ENCODE data around the gene GDI1.

The GDI1 gene

DNA sequence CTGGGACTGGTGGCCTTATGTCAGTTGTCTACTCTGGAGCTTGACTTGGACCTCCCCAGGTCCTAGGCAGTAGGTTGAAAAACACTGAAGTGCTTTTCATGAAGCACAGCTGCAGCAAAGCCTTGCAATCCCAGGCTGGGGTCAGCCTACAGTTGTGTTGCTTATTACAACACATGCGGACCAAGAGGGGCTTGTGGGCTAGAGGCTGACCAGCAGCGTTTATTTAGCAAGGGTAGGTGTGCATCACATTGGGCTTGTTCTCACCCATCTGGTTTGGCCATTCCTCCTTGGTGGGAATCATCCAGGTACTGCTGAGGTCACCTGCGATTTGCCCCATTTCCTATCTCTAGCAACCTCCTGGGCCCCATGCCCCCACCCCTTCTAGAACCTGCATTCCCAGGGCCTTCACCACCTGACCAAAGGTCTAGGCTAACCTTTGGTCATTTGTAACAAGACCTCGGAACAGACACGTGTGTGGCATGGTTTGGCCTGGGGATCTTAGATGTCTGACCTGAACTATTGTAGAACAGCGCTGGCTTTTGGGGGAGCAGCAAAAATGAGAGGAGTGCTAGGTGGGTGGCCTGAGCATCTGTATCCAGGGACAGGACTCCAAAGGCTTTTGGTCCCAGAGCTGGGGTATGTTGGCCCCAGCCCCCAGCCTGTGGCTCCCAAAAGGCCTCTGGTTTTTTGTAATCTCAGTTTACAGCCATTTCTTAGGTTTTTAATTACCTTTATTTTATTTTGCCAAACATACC lies 35.7 kb upstream of the GDI1 start:
- H3K4me1 ChIP-seq (ENCODE audit: control insufficient read depth, insufficient read depth, low read length) = no peaks in the 10 kb centered on the region
- ChIA-PET POLR2A (interaction anchor here (0.6 to 6.5 kb wide), 5 partner anchors 9 to 57 kb away, joined by 3 to 57 read pairs (median 4); partner anchors contain the start of genes DNASE1L1, PLXNA3 and TAFAZZIN), CTCF (interaction anchor here (0.5 to 0.7 kb wide), 2 partner anchors 126 to 852 kb away, joined by 3 read pairs; no protein-coding TSS in a partner anchor)
- peaks cover 0 to 44% of the 10 kb centered on the region in 2 experiments; a peak in 1 of 3 replicates for H3K36me3 ChIP-seq (ENCODE audit: control insufficient read depth in 2 of 2, insufficient read depth in 1 of 2, low read length in 2 of 2)
- no peak overlapping the region for H3K4me3 ChIP-seq (ENCODE audit: low read depth, low read length)
- no peak for TF ChIP-seq ZNF423 (tag by site-specific recombination; IDR thresholded peaks at IDR 0.05)
- TF ChIP-seq, protein P1, sequence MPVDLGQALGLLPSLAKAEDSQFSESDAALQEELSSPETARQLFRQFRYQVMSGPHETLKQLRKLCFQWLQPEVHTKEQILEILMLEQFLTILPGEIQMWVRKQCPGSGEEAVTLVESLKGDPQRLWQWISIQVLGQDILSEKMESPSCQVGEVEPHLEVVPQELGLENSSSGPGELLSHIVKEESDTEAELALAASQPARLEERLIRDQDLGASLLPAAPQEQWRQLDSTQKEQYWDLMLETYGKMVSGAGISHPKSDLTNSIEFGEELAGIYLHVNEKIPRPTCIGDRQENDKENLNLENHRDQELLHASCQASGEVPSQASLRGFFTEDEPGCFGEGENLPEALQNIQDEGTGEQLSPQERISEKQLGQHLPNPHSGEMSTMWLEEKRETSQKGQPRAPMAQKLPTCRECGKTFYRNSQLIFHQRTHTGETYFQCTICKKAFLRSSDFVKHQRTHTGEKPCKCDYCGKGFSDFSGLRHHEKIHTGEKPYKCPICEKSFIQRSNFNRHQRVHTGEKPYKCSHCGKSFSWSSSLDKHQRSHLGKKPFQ (tag by site-specific recombination; IDR thresholded peaks at IDR 0.05) = peak; percentile 82; the same call in 1 of the 2 replicates
- TF ChIP-seq ZEB2 (tag by site-specific recombination; IDR thresholded peaks at IDR 0.05) = 0 out of 2 replicates have a peak, but pooled peaks have one; percentile 11
- TF ChIP-seq ZNF514 (tag by site-specific recombination; IDR thresholded peaks at IDR 0.05) = no peak
- no peak for TF ChIP-seq REPIN1 (tag by site-specific recombination; IDR thresholded peaks at IDR 0.05; ENCODE audit: low read depth)
- peak; percentile 63; the same call in 1 of the 2 replicates for TF ChIP-seq ZNF600 (tag by site-specific recombination; IDR thresholded peaks at IDR 0.05)
- TF ChIP-seq ZNF2 (tag by site-specific recombination; IDR thresholded peaks at IDR 0.05) = 0 out of 2 replicates have a peak, but pooled peaks have one; percentile 20
- TF ChIP-seq, protein P2, sequence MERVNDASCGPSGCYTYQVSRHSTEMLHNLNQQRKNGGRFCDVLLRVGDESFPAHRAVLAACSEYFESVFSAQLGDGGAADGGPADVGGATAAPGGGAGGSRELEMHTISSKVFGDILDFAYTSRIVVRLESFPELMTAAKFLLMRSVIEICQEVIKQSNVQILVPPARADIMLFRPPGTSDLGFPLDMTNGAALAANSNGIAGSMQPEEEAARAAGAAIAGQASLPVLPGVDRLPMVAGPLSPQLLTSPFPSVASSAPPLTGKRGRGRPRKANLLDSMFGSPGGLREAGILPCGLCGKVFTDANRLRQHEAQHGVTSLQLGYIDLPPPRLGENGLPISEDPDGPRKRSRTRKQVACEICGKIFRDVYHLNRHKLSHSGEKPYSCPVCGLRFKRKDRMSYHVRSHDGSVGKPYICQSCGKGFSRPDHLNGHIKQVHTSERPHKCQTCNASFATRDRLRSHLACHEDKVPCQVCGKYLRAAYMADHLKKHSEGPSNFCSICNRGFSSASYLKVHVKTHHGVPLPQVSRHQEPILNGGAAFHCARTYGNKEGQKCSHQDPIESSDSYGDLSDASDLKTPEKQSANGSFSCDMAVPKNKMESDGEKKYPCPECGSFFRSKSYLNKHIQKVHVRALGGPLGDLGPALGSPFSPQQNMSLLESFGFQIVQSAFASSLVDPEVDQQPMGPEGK (tag by site-specific recombination; IDR thresholded peaks at IDR 0.05) = peak; percentile 26; the same call in 1 of the 2 replicates
- TF ChIP-seq ZNF121 (tag by site-specific recombination; IDR thresholded peaks at IDR 0.05) = no peak
- TF ChIP-seq ZNF629 (tag by site-specific recombination; IDR thresholded peaks at IDR 0.05) = no peak
- no peak overlapping the region for H3K27ac ChIP-seq (ENCODE audit: extremely low read depth, low read depth, low read length)
- H3K9me3 ChIP-seq (ENCODE audit: control insufficient read depth, insufficient read depth, low read depth, low read length) = no peaks in the 10 kb centered on the region

DNA sequence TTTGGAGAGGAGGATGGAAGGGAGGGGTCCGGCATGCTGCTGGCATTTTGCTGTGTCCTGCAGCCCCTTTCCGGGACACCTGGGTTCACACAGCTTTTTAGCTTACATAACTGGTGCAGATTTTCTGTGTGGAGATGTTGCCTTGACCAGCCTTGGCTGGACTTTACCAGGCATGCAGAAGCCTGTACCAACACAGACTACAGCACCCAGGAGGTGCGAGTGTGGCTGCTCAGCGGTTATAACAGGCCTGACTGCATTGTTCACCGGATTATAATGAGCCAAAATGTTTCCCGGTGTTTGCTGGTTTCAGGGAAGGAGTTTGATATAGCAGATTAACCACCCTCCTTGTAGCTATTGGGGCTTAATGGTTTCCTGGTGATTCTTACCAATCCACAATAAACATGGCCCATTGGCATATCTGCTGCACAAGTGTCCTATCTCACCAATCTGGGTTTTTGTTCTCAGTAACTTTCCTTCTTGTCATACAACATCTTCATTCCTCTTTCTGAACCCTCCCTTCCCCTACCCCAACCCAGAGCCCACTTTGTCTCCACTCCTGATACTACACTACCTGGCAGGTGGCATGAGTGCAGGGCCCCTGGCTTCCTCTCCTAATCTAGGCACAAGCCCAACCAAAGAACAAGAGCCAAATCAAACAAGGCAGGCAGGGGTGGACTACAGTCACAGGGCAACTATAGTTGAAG lies 34.9 kb upstream of the GDI1 start:
- Histone ChIP-seq H3K27ac (ENCODE audit: extremely low read depth, low read depth, low read length) (no peak overlapping the region), H3K36me3 (ENCODE audit: control insufficient read depth in 2 of 2, insufficient read depth in 1 of 2, low read length in 2 of 2) (peaks cover 0 to 44% of the 10 kb centered on the region in 2 experiments; a peak in 1 of 3 replicates), H3K4me3 (ENCODE audit: low read depth, low read length) (no peak overlapping the region), H3K4me1 (ENCODE audit: control insufficient read depth, insufficient read depth, low read length) (no peaks in the 10 kb centered on the region), H3K9me3 (ENCODE audit: control insufficient read depth, insufficient read depth, low read depth, low read length) (no peaks in the 10 kb centered on the region)
- POLR2A ChIA-PET = interaction anchor here (0.6 to 6.5 kb wide), 6 partner anchors 8 to 56 kb away, joined by 3 to 57 read pairs (median 4); partner anchors contain the start of genes DNASE1L1, PLXNA3 and TAFAZZIN
- TF ChIP-seq, protein P3, sequence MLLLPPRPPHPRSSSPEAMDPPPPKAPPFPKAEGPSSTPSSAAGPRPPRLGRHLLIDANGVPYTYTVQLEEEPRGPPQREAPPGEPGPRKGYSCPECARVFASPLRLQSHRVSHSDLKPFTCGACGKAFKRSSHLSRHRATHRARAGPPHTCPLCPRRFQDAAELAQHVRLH (tag by site-specific recombination; IDR thresholded peaks at IDR 0.05) = no peak
- TF ChIP-seq, protein P4, sequence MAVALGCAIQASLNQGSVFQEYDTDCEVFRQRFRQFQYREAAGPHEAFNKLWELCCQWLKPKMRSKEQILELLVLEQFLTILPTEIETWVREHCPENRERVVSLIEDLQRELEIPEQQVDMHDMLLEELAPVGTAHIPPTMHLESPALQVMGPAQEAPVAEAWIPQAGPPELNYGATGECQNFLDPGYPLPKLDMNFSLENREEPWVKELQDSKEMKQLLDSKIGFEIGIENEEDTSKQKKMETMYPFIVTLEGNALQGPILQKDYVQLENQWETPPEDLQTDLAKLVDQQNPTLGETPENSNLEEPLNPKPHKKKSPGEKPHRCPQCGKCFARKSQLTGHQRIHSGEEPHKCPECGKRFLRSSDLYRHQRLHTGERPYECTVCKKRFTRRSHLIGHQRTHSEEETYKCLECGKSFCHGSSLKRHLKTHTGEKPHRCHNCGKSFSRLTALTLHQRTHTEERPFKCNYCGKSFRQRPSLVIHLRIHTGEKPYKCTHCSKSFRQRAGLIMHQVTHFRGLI (tag by site-specific recombination; IDR thresholded peaks at IDR 0.05) = peak; percentile 85
- CTCF ChIA-PET = interaction anchor here (0.7 kb wide), 1 partner anchor 853 kb away, joined by 3 read pairs; no protein-coding TSS in a partner anchor

All from HEK293 (cell line).